Measurements from ENCODE around the gene EPM2AIP1.
A peak's percentile ranks its signal among the peaks of the same experiment; 100 is the strongest.
"Not testable (repeated sequence)": the region's sequence is repeated elsewhere in the genome, so short reads cannot be mapped to it uniquely, and the experiment has no call there.

EPM2AIP1 gene

DNA sequence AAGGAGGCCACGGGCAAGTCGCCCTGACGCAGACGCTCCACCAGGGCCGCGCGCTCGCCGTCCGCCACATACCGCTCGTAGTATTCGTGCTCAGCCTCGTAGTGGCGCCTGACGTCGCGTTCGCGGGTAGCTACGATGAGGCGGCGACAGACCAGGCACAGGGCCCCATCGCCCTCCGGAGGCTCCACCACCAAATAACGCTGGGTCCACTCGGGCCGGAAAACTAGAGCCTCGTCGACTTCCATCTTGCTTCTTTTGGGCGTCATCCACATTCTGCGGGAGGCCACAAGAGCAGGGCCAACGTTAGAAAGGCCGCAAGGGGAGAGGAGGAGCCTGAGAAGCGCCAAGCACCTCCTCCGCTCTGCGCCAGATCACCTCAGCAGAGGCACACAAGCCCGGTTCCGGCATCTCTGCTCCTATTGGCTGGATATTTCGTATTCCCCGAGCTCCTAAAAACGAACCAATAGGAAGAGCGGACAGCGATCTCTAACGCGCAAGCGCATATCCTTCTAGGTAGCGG is at the start of gene EPM2AIP1:
TSS of gene EPM2AIP1 (minus strand) at position 326 of the 520 bp plus-strand sequence. CDS start at position 272, 54 bp downstream.
- Histone ChIP-seq H3K9ac (ENCODE audit: low read depth in 1 of 2, low read length in 2 of 2) (peak within 1 kb of the TSS; percentile 95 to 98), H3K4me3 (ENCODE audit: low read length in 2 of 2) (peak within 1 kb of the TSS; percentile 98), H3K9me3 (ENCODE audit: control insufficient read depth in 2 of 2, low read length in 2 of 2) (no peaks in the 10 kb centered on the region), H3K36me3 (ENCODE audit: control insufficient read depth in 2 of 2, insufficient read depth in 2 of 2, low read length in 2 of 2) (peaks cover 13% of the 10 kb centered on the region in 2 donors), H3K4me1 (ENCODE audit: control insufficient read depth in 2 of 2, insufficient read depth in 2 of 2, low read length in 2 of 2) (peaks cover 22 to 30% of the 10 kb centered on the region in 2 donors), H3K27me3 (ENCODE audit: control insufficient read depth in 2 of 2, insufficient read depth in 2 of 2, low read length in 2 of 2) (no peaks in the 10 kb centered on the region), H3K27ac (ENCODE audit: low read depth in 2 of 2, low read length in 2 of 2) (peak within 1 kb of the TSS; percentile 99)

DNA sequence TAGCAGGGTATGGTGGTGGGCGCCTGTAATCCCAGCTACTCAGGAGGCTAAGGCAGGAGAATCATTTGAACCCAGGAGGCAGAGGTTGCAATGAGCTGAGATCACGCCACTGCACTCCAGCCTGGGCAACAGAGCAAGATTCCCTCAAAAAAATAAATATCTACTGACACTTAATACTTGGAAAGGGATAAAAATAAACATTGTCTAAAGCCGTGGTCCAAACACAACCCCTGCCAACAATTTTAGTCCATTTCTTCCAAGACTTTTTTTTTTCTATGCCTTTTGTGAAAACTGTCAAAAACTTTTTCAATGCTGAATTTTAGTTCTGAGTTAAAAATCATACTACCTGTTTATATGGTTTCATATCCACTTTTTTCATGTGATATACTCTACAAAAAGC is 49.8 kb upstream of the EPM2AIP1 start:
- not testable (repeated sequence) for H3K9ac ChIP-seq (ENCODE audit: low read depth in 1 of 2, low read length in 2 of 2); H3K9me3 ChIP-seq (ENCODE audit: control insufficient read depth in 2 of 2, low read length in 2 of 2); H3K4me3 ChIP-seq (ENCODE audit: low read length in 2 of 2); H3K27ac ChIP-seq (ENCODE audit: low read depth in 2 of 2, low read length in 2 of 2); H3K4me1 ChIP-seq (ENCODE audit: control insufficient read depth in 2 of 2, insufficient read depth in 2 of 2, low read length in 2 of 2); H3K27me3 ChIP-seq (ENCODE audit: control insufficient read depth in 2 of 2, insufficient read depth in 2 of 2, low read length in 2 of 2)
- H3K36me3 ChIP-seq (ENCODE audit: control insufficient read depth in 2 of 2, insufficient read depth in 2 of 2, low read length in 2 of 2), result peaks cover 25 to 31% of the 10 kb centered on the region in 2 donors

DNA sequence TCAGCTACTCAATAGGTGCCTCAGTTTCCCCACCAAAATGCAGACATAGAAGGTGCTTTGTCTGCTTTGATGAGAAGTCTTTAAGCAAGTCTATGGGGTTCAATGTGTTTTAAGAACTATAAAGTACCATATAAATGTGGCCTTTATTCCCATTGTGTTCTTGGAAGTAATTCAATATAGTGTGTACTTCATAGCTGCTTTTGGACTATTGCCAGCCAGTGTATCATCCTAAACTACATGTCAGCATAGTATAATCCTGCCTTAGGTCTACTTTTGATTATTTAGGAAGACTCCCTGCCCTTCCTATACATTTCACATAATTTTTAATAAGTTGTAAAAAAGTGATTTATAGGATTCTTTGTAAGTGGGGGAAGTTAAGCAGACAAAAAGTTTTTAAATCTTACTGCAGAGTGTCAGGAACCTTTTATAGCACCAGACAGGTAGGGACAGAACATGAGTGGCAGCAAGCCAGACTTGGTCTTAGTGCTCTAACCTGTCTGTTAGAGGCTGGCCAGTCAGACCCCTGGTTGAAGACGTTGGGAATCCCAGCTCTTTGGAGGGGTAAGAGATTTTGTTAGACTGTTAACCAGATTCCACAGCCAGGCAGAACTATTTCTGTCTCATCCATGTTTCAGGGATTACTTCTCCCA is 48.7 kb upstream of the EPM2AIP1 start:
- no peak overlapping the region for H3K4me3 ChIP-seq (ENCODE audit: low read length in 2 of 2)
- peaks cover 19 to 23% of the 10 kb centered on the region in 2 donors for H3K36me3 ChIP-seq (ENCODE audit: control insufficient read depth in 2 of 2, insufficient read depth in 2 of 2, low read length in 2 of 2)
- no peaks in the 10 kb centered on the region for H3K9me3 ChIP-seq (ENCODE audit: control insufficient read depth in 2 of 2, low read length in 2 of 2)
- no peak overlapping the region for H3K27ac ChIP-seq (ENCODE audit: low read depth in 2 of 2, low read length in 2 of 2)
- H3K9ac ChIP-seq (ENCODE audit: low read depth in 1 of 2, low read length in 2 of 2), result no peak overlapping the region
- no peaks in the 10 kb centered on the region for H3K4me1 ChIP-seq (ENCODE audit: control insufficient read depth in 2 of 2, insufficient read depth in 2 of 2, low read length in 2 of 2)
- no peaks in the 10 kb centered on the region for H3K27me3 ChIP-seq (ENCODE audit: control insufficient read depth in 2 of 2, insufficient read depth in 2 of 2, low read length in 2 of 2)

DNA sequence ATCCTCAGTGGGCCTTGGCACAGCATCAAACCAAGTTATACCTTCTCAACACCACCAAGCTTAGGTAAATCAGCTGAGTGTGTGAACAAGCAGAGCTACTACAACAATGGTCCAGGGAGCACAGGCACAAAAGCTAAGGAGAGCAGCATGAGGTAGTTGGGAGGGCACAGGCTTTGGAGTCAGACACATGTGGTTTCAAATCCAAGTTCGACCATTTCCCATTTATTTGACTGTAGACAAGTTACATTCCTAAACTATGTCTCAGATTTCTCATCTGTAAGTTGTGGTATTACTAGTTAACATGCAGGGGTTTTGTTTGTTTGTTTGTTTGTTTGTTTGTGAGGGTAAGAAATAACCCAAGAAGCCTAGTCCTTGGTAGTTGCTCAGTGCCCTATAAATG is 47.3 kb upstream of the EPM2AIP1 start:
- no peak overlapping the region for H3K27ac ChIP-seq (ENCODE audit: low read depth in 2 of 2, low read length in 2 of 2)
- no peaks in the 10 kb centered on the region for H3K4me1 ChIP-seq (ENCODE audit: control insufficient read depth in 2 of 2, insufficient read depth in 2 of 2, low read length in 2 of 2)
- H3K4me3 ChIP-seq (ENCODE audit: low read length in 2 of 2), result no peak overlapping the region
- no peaks in the 10 kb centered on the region for H3K27me3 ChIP-seq (ENCODE audit: control insufficient read depth in 2 of 2, insufficient read depth in 2 of 2, low read length in 2 of 2)
- no peak overlapping the region for H3K9ac ChIP-seq (ENCODE audit: low read depth in 1 of 2, low read length in 2 of 2)
- H3K36me3 ChIP-seq (ENCODE audit: control insufficient read depth in 2 of 2, insufficient read depth in 2 of 2, low read length in 2 of 2), result peaks cover 22 to 32% of the 10 kb centered on the region in 2 donors
- peaks cover 0 to 8% of the 10 kb centered on the region in 2 donors for H3K9me3 ChIP-seq (ENCODE audit: control insufficient read depth in 2 of 2, low read length in 2 of 2)

DNA sequence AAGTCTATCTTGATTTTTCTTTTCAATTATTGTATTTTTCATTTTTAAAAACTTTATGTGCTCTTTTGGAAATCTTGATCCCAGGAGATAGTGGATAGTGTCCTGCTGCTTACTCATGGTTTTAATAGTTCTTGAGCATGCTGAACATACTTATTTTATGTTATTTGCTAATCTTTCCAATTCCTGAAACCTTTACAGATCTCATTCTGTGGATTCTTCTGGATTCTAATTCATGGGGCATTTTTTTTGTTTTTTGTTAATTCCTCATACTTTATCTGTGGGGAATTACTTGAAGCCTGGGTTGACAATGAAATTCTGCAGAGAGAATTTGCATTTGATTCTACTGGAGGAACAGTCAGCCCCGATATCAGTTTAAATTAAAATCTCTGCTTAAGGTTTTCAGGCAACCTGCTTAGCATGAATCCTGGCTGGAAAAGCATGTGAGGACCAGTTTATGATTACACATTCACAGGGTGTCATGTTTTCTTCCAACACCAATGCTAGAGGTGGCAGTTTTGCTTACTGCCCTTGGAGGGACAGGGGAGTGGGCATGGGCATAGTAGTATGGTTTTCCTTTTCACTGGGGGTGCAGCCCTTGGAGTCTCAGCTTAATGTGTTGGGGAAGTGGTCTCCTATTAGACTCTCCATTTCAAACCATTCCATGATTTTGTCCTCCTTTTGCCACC is 46.4 kb upstream of the EPM2AIP1 start:
- peaks cover 0 to 8% of the 10 kb centered on the region in 2 donors for H3K9me3 ChIP-seq (ENCODE audit: control insufficient read depth in 2 of 2, low read length in 2 of 2)
- H3K4me1 ChIP-seq (ENCODE audit: control insufficient read depth in 2 of 2, insufficient read depth in 2 of 2, low read length in 2 of 2), result no peaks in the 10 kb centered on the region
- H3K9ac ChIP-seq (ENCODE audit: low read depth in 1 of 2, low read length in 2 of 2), result no peak overlapping the region
- H3K4me3 ChIP-seq (ENCODE audit: low read length in 2 of 2), result no peak overlapping the region
- H3K27ac ChIP-seq (ENCODE audit: low read depth in 2 of 2, low read length in 2 of 2), result no peak overlapping the region
- no peaks in the 10 kb centered on the region for H3K27me3 ChIP-seq (ENCODE audit: control insufficient read depth in 2 of 2, insufficient read depth in 2 of 2, low read length in 2 of 2)
- peaks cover 23 to 36% of the 10 kb centered on the region in 2 donors for H3K36me3 ChIP-seq (ENCODE audit: control insufficient read depth in 2 of 2, insufficient read depth in 2 of 2, low read length in 2 of 2)

DNA sequence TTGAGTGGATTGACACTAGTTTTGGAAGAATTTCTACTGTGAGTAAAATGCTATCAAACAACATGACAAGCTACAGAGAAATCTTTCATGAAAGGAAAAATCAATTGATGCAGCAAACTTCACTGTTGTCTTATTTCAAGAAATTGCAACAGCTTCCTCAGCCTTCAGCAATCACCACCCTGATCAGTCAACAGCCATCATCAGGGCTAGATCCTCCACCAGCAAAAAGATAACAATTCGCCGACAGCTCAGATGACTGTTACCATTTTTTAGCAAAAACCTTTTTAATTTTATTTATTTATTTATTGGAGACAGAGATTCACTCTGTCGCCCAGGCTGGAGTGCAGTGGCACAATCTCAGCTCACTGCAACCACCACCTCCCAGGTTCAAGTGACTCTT is 44.4 kb upstream of the EPM2AIP1 start:
- Histone ChIP-seq H3K4me1 (ENCODE audit: control insufficient read depth in 2 of 2, insufficient read depth in 2 of 2, low read length in 2 of 2) (no peaks in the 10 kb centered on the region), H3K27ac (ENCODE audit: low read depth in 2 of 2, low read length in 2 of 2) (no peak overlapping the region), H3K4me3 (ENCODE audit: low read length in 2 of 2) (no peak overlapping the region), H3K27me3 (ENCODE audit: control insufficient read depth in 2 of 2, insufficient read depth in 2 of 2, low read length in 2 of 2) (no peaks in the 10 kb centered on the region), H3K36me3 (ENCODE audit: control insufficient read depth in 2 of 2, insufficient read depth in 2 of 2, low read length in 2 of 2) (peaks cover 26 to 43% of the 10 kb centered on the region in 2 donors), H3K9me3 (ENCODE audit: control insufficient read depth in 2 of 2, low read length in 2 of 2) (peaks cover 0 to 8% of the 10 kb centered on the region in 2 donors), H3K9ac (ENCODE audit: low read depth in 1 of 2, low read length in 2 of 2) (no peak overlapping the region)

DNA sequence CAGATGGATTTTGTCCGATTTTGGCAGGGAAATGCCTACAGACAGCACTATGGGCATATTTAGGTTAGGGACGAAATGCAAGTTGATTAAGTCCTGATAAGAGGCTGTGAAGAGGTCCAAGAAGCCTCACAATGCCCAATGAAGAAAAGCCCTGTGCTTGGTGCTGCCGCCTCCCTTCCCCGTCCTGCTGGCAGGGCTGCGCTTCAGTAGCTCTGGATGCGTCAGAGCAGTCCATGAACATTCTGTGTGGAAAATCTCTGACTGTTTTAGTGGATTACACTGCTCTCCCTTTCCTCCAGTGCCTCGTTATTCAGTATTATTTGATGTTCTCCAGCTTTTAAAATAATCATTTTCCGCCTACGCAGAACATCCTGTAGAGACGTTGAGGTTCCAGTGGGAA is 40.0 kb upstream of the EPM2AIP1 start:
- peaks cover 0 to 8% of the 10 kb centered on the region in 2 donors for H3K9me3 ChIP-seq (ENCODE audit: control insufficient read depth in 2 of 2, low read length in 2 of 2)
- no peak overlapping the region for H3K27ac ChIP-seq (ENCODE audit: low read depth in 2 of 2, low read length in 2 of 2)
- H3K36me3 ChIP-seq (ENCODE audit: control insufficient read depth in 2 of 2, insufficient read depth in 2 of 2, low read length in 2 of 2), result peaks cover 25 to 51% of the 10 kb centered on the region in 2 donors
- no peaks in the 10 kb centered on the region for H3K4me1 ChIP-seq (ENCODE audit: control insufficient read depth in 2 of 2, insufficient read depth in 2 of 2, low read length in 2 of 2)
- no peaks in the 10 kb centered on the region for H3K27me3 ChIP-seq (ENCODE audit: control insufficient read depth in 2 of 2, insufficient read depth in 2 of 2, low read length in 2 of 2)
- H3K4me3 ChIP-seq (ENCODE audit: low read length in 2 of 2), result no peak overlapping the region
- no peak overlapping the region for H3K9ac ChIP-seq (ENCODE audit: low read depth in 1 of 2, low read length in 2 of 2)

DNA sequence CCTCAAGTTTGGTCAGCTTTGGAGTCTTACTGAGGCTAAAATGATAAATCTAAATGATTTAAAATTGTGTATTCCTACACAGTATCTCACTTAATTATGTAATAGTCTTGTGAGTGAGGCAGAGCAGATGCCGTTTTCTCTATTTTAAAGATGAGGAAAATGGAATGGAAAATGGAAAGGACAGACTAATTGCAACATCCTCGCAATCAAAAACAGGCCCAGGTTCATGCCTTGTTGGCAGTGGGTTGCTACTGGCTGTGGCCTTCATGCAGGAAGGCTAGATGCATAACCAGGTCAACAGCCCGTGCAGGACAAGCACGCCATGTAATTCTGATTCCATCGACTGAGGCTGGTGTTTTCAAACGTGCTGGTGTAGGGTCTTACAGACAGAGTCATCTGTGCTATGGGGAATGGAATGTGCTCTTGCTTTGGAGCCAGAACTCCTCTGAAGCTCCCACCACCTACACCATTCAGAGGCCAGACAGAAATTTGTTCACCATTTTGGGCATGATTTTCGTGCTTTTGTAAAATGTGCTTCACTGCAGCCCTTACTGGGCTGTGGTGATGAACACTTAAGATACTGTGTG is 38.3 kb upstream of the EPM2AIP1 start:
- Histone ChIP-seq H3K36me3 (ENCODE audit: control insufficient read depth in 2 of 2, insufficient read depth in 2 of 2, low read length in 2 of 2) (peaks cover 32 to 59% of the 10 kb centered on the region in 2 donors), H3K9ac (ENCODE audit: low read depth in 1 of 2, low read length in 2 of 2) (no peak overlapping the region), H3K27ac (ENCODE audit: low read depth in 2 of 2, low read length in 2 of 2) (no peak overlapping the region), H3K4me3 (ENCODE audit: low read length in 2 of 2) (no peak overlapping the region), H3K4me1 (ENCODE audit: control insufficient read depth in 2 of 2, insufficient read depth in 2 of 2, low read length in 2 of 2) (no peaks in the 10 kb centered on the region), H3K9me3 (ENCODE audit: control insufficient read depth in 2 of 2, low read length in 2 of 2) (peaks cover 0 to 7% of the 10 kb centered on the region in 2 donors), H3K27me3 (ENCODE audit: control insufficient read depth in 2 of 2, insufficient read depth in 2 of 2, low read length in 2 of 2) (no peaks in the 10 kb centered on the region)

DNA sequence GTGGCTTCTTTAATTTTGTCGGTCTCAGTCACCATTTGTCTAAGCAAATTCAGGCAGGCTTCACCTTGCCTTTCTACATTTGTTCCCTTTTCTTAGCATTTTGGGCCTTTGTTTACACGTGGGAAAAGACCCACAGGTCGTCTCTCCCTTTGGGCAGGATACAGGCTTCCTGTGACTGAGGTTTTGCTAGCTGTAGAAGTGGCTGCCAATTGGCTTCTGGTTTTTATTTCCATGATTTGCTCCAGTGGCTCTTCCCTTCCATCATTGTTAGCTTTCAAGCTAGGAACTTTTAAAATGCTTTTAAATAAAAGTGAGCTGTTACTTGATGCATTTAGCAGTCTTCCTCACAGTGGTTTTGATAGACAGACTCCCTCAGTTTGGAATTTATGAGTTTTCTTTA is 37.7 kb upstream of the EPM2AIP1 start:
- H3K4me3 ChIP-seq (ENCODE audit: low read length in 2 of 2), result no peak overlapping the region
- H3K36me3 ChIP-seq (ENCODE audit: control insufficient read depth in 2 of 2, insufficient read depth in 2 of 2, low read length in 2 of 2), result peaks cover 33 to 61% of the 10 kb centered on the region in 2 donors
- H3K27me3 ChIP-seq (ENCODE audit: control insufficient read depth in 2 of 2, insufficient read depth in 2 of 2, low read length in 2 of 2), result no peaks in the 10 kb centered on the region
- H3K4me1 ChIP-seq (ENCODE audit: control insufficient read depth in 2 of 2, insufficient read depth in 2 of 2, low read length in 2 of 2), result no peaks in the 10 kb centered on the region
- H3K9me3 ChIP-seq (ENCODE audit: control insufficient read depth in 2 of 2, low read length in 2 of 2), result peaks cover 0 to 2% of the 10 kb centered on the region in 2 donors
- no peak overlapping the region for H3K9ac ChIP-seq (ENCODE audit: low read depth in 1 of 2, low read length in 2 of 2)
- no peak overlapping the region for H3K27ac ChIP-seq (ENCODE audit: low read depth in 2 of 2, low read length in 2 of 2)

DNA sequence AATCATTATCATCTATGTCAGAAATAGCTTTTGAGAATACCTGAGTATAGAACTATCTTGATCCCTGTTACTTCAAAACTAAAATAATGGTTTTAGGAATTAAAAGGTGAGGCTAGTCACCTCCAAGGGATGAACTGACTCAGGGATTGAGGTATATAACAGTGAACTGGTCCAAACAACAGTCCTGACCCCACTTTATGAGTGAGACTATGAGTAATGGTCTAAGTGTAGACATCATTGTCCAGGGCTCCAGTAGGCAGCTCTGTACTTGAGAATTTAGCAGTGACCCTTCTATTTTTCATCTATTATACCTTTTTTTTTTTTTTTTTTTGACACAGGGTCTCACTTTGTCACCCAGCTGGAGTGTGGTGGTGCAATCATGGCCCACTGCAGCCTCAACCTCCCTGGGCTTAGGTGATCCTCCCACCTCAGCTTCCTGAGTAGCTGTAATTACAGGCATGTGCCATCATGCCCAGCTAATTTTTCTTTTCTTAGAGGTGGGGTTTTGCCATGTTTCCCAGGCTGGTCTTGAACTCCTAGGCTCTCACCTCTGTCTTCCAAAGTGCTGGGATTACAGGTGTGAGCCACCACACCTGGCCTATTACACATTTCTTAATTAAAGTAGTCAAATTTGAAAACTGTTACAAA is 36.7 kb upstream of the EPM2AIP1 start:
- H3K36me3 ChIP-seq (ENCODE audit: control insufficient read depth in 2 of 2, insufficient read depth in 2 of 2, low read length in 2 of 2), result peaks cover 32 to 59% of the 10 kb centered on the region in 2 donors
- no peaks in the 10 kb centered on the region for H3K4me1 ChIP-seq (ENCODE audit: control insufficient read depth in 2 of 2, insufficient read depth in 2 of 2, low read length in 2 of 2)
- no peak overlapping the region for H3K27ac ChIP-seq (ENCODE audit: low read depth in 2 of 2, low read length in 2 of 2)
- no peaks in the 10 kb centered on the region for H3K27me3 ChIP-seq (ENCODE audit: control insufficient read depth in 2 of 2, insufficient read depth in 2 of 2, low read length in 2 of 2)
- H3K9me3 ChIP-seq (ENCODE audit: control insufficient read depth in 2 of 2, low read length in 2 of 2), result no peaks in the 10 kb centered on the region
- no peak overlapping the region for H3K4me3 ChIP-seq (ENCODE audit: low read length in 2 of 2)
- no peak overlapping the region for H3K9ac ChIP-seq (ENCODE audit: low read depth in 1 of 2, low read length in 2 of 2)

Measured in mucosa of rectum (tissue), 2 donors.